HEK293 (cell line): ENCODE data around the gene SLC19A2.

Source experiments
- CTCF ChIA-PET: fragments of 350-600 bp; formaldehyde crosslinking; extraction: SDS; loops from one replicate; lab custom pipeline; 2021; ENCODE audit warnings: antibody characterized with exemption; lab: Yijun Ruan, JAX
- POLR2A ChIA-PET: fragments of 300-600 bp; formaldehyde crosslinking; extraction: SDS; loops from one replicate; lab custom pipeline; 2020; ENCODE audit warnings: antibody characterized with exemption, inconsistent platforms; lab: Yijun Ruan, JAX
- H3K27ac ChIP-seq: fragments of 200-500 bp; sonication (Bioruptor generic); 2 replicates; pipeline ENCODE4 v1.5.1; 2014; ENCODE audit warnings: low read depth, low read length, control low read depth, inconsistent platforms; ENCODE audit errors: extremely low read depth
- H3K36me3 ChIP-seq, 2 experiments: fragments of 200-500 bp in 1 of 2; sonication (Bioruptor generic) in 1 of 2; 1 replicate in 1 of 2; 2 replicates in 1 of 2; pipeline ENCODE4 v1.5.1; 2014 to 2017; ENCODE audit warnings: inconsistent platforms in 2 of 2, low read length in 2 of 2; ENCODE audit not compliant: control insufficient read depth in 2 of 2, insufficient read depth in 1 of 2
- H3K4me1 ChIP-seq: fragments of 200-500 bp; sonication (Bioruptor generic); 2 replicates; pipeline ENCODE4 v1.5.1; 2014; ENCODE audit warnings: mild to moderate bottlenecking, low read length, inconsistent platforms; ENCODE audit not compliant: control insufficient read depth, insufficient read depth
- H3K4me3 ChIP-seq: 2 replicates; pipeline ENCODE4 v1.5.1; 2011; ENCODE audit warnings: low read depth, mild to moderate bottlenecking, control low read depth, low read length, moderate library complexity
- H3K9me3 ChIP-seq: fragments of 200-500 bp; sonication (Bioruptor generic); 2 replicates; pipeline ENCODE4 v1.5.1; 2014; ENCODE audit warnings: low read depth, low read length, inconsistent platforms; ENCODE audit not compliant: control insufficient read depth, insufficient read depth
- CTCF ChIP-seq: fragments of 450-650 bp; formaldehyde crosslinking; IDR thresholded peaks from 2 replicates; pipeline ENCODE4 v1.5.1; 2016; ENCODE audit warnings: missing biosample characterization, missing genetic modification characterization
- PATZ1 ChIP-seq: fragments of 450-650 bp; formaldehyde crosslinking; IDR thresholded peaks from 2 replicates; pipeline ENCODE4 v1.5.1; 2016; ENCODE audit warnings: missing biosample characterization, missing genetic modification characterization
- PRDM2 ChIP-seq: fragments of 450-650 bp; formaldehyde crosslinking; IDR thresholded peaks from 2 replicates; pipeline ENCODE4 v1.5.1; 2016; ENCODE audit warnings: missing biosample characterization, missing genetic modification characterization, borderline replicate concordance
- ZBTB17 ChIP-seq: fragments of 450-650 bp; formaldehyde crosslinking; IDR thresholded peaks from 2 replicates; pipeline ENCODE4 v1.5.1; 2016; ENCODE audit warnings: missing biosample characterization, missing genetic modification characterization
- ZFP37 ChIP-seq: fragments of 450-650 bp; formaldehyde crosslinking; IDR thresholded peaks from 2 replicates; pipeline ENCODE4 v1.5.1; 2016; ENCODE audit warnings: missing biosample characterization, missing genetic modification characterization
- ZNF112 ChIP-seq: fragments of 450-650 bp; formaldehyde crosslinking; IDR thresholded peaks from 2 replicates; pipeline ENCODE4 v1.5.0; 2017; ENCODE audit warnings: missing biosample characterization, missing genetic modification characterization
- ZNF121 ChIP-seq: fragments of 450-650 bp; formaldehyde crosslinking; IDR thresholded peaks from 2 replicates; pipeline ENCODE4 v1.5.1; 2016; ENCODE audit warnings: missing biosample characterization, missing genetic modification characterization
- ZNF335 ChIP-seq: fragments of 450-650 bp; formaldehyde crosslinking; conservative IDR thresholded peaks from 2 replicates; pipeline ENCODE4 v1.5.1; 2016; ENCODE audit warnings: missing biosample characterization, missing genetic modification characterization
- ZNF398 ChIP-seq: fragments of 450-650 bp; formaldehyde crosslinking; IDR thresholded peaks from 2 replicates; pipeline ENCODE4 v1.5.1; 2017; ENCODE audit warnings: missing biosample characterization, missing genetic modification characterization
- ZNF433 ChIP-seq: fragments of 450-650 bp; formaldehyde crosslinking; IDR thresholded peaks from 2 replicates; pipeline ENCODE4 v1.5.1; 2016; ENCODE audit warnings: missing biosample characterization, missing genetic modification characterization, low read depth
- ZNF488 ChIP-seq: fragments of 450-650 bp; formaldehyde crosslinking; IDR thresholded peaks from 2 replicates; pipeline ENCODE4 v1.5.1; 2016; ENCODE audit warnings: missing biosample characterization, missing genetic modification characterization
- ZNF529 ChIP-seq: fragments of 450-650 bp; formaldehyde crosslinking; IDR thresholded peaks from 2 replicates; pipeline ENCODE4 v1.5.1; 2017; ENCODE audit warnings: missing genetic modification characterization, missing biosample characterization; ENCODE audit not compliant: insufficient replicate concordance
- ZNF664 ChIP-seq: fragments of 450-650 bp; formaldehyde crosslinking; IDR thresholded peaks from 2 replicates; pipeline ENCODE4 v1.5.1; 2016; ENCODE audit warnings: missing biosample characterization, missing genetic modification characterization
- ZNF707 ChIP-seq: fragments of 450-650 bp; formaldehyde crosslinking; IDR thresholded peaks from 2 replicates; pipeline ENCODE4 v1.5.1; 2016; ENCODE audit warnings: missing biosample characterization, missing genetic modification characterization
- ZNF830 ChIP-seq: fragments of 450-650 bp; IDR thresholded peaks from 2 replicates; pipeline ENCODE4 v1.5.0; 2018; ENCODE audit warnings: missing biosample characterization, missing genetic modification characterization, low read depth, mild to moderate bottlenecking, moderate library complexity
- ZSCAN18 ChIP-seq: fragments of 450-650 bp; formaldehyde crosslinking; IDR thresholded peaks from 2 replicates; pipeline ENCODE4 v1.5.1; 2016; ENCODE audit warnings: missing biosample characterization, missing genetic modification characterization
- ZSCAN23 ChIP-seq: fragments of 450-650 bp; formaldehyde crosslinking; IDR thresholded peaks from 2 replicates; pipeline ENCODE4 v1.5.1; 2016; ENCODE audit warnings: missing biosample characterization, missing genetic modification characterization
- ZSCAN30 ChIP-seq: fragments of 450-650 bp; IDR thresholded peaks from 2 replicates; pipeline ENCODE4 v1.5.1; 2018; ENCODE audit warnings: missing biosample characterization, mild to moderate bottlenecking, missing genetic modification characterization, moderate library complexity

The SLC19A2 gene

GRCh38 chr1:169473347-169473746 lies 12.4 kb downstream of the SLC19A2 start:
- H3K4me3 ChIP-seq: no peak overlapping the region
- TF ChIP-seq CTCF (tag by site-specific recombination) (no peak), ZSCAN18 (tag by site-specific recombination) (no peak), ZNF664 (tag by site-specific recombination) (no peak), ZNF830 (tag by site-specific recombination) (no peak), ZNF112 (tag by site-specific recombination) (no peak), ZFP37 (tag by site-specific recombination) (no peak), ZNF121 (tag by site-specific recombination) (no peak), PRDM2 (tag by site-specific recombination) (no peak), ZSCAN30 (tag by site-specific recombination) (no peak), ZNF433 (tag by site-specific recombination) (no peak), ZNF335 (tag by site-specific recombination) (no peak), ZNF488 (no peak), ZNF707 (tag by site-specific recombination) (no peak), ZSCAN23 (no peak), ZNF529 (tag by site-specific recombination) (no peak)
- no peak overlapping the region for H3K27ac ChIP-seq
- peaks cover 0 to 12% of the 10 kb centered on the region in 2 experiments; a peak in 2 of 3 replicates for H3K36me3 ChIP-seq
- POLR2A ChIA-PET: no interaction called here
- CTCF ChIA-PET: interaction anchor here (2.1 kb wide), 1 partner anchor 73 kb away, joined by 10 read pairs; no protein-coding TSS in a partner anchor
- H3K9me3 ChIP-seq: no peaks in the 10 kb centered on the region
- no peaks in the 10 kb centered on the region for H3K4me1 ChIP-seq

GRCh38 chr1:169472738-169473137 lies 13.0 kb downstream of the SLC19A2 start:
- Histone ChIP-seq H3K36me3 (peaks cover 0 to 15% of the 10 kb centered on the region in 2 experiments; a peak in 2 of 3 replicates), H3K4me3 (no peak overlapping the region), H3K9me3 (no peaks in the 10 kb centered on the region), H3K4me1 (no peaks in the 10 kb centered on the region), H3K27ac (no peak overlapping the region)
- ChIA-PET CTCF (interaction anchor here (0.9 to 2.1 kb wide), 2 partner anchors 71 to 74 kb away, joined by 3 to 10 read pairs; no protein-coding TSS in a partner anchor), POLR2A (no interaction called here)
- TF ChIP-seq ZNF398 (tag by site-specific recombination) (no peak), ZBTB17 (tag by site-specific recombination) (no peak), PATZ1 (tag by site-specific recombination) (no peak)
